Measurements from ENCODE around the gene PPP4R3A.

Gene PPP4R3A
- long read RNA-seq, full-length matches to known transcripts: 2 of 31 reads
- long read RNA-seq, partial matches to known transcripts: 9 of 31 reads
- long read RNA-seq, other reads (novel, unspliced or antisense): 20 of 31 reads

GRCh38 chr14:91510171-91511042, at the start of gene PPP4R3A:
Gene PPP4R3A, minus strand, starts transcription at chr14:91510310. Its CDS starts 663 bp downstream, at chr14:91509647.
- peak; percentile 95 to 96 for DNase-seq (ENCODE audit: low read depth in 1 of 2, low spot score in 1 of 2)
- peak within 1 kb of the TSS; percentile 100 for H3K27ac ChIP-seq (replicated peaks)
- no peaks in the 10 kb centered on the region for H3K27me3 ChIP-seq (ENCODE audit: insufficient read depth, poor library complexity, severe bottlenecking)
- TF ChIP-seq CTCF (IDR thresholded peaks at IDR 0.05; ENCODE audit: insufficient read depth, low read length) (no peak), POLR2AphosphoS5 (IDR thresholded peaks at IDR 0.05; ENCODE audit: low read depth) (peak; percentile 91), REST (IDR thresholded peaks at IDR 0.05; ENCODE audit: insufficient replicate concordance, low read depth) (peak; percentile 77), SPI1 (IDR thresholded peaks at IDR 0.05; ENCODE audit: borderline replicate concordance, low read depth) (no peak), GABPA (IDR thresholded peaks at IDR 0.05; ENCODE audit: low read depth) (no peak)
- peak within 1 kb of the TSS; percentile 73 for H3K4me3 ChIP-seq (replicated peaks; ENCODE audit: insufficient read depth, low read length)

GRCh38 chr14:91555531-91555930, 45.4 kb upstream of the PPP4R3A start:
- H3K27me3 ChIP-seq (ENCODE audit: insufficient read depth, poor library complexity, severe bottlenecking): no peaks in the 10 kb centered on the region
- no peak overlapping the region for H3K4me3 ChIP-seq (replicated peaks; ENCODE audit: insufficient read depth, low read length)
- no peak for DNase-seq (ENCODE audit: low read depth in 1 of 2, low spot score in 1 of 2)
- TF ChIP-seq POLR2AphosphoS5 (IDR thresholded peaks at IDR 0.05; ENCODE audit: low read depth) (no peak), REST (IDR thresholded peaks at IDR 0.05; ENCODE audit: insufficient replicate concordance, low read depth) (no peak), SPI1 (IDR thresholded peaks at IDR 0.05; ENCODE audit: borderline replicate concordance, low read depth) (no peak), CTCF (IDR thresholded peaks at IDR 0.05; ENCODE audit: insufficient read depth, low read length) (no peak), GABPA (IDR thresholded peaks at IDR 0.05; ENCODE audit: low read depth) (no peak)
- no peak overlapping the region for H3K27ac ChIP-seq (replicated peaks)

GRCh38 chr14:91554535-91555332, 44.6 kb upstream of the PPP4R3A start:
- DNase-seq (ENCODE audit: low read depth in 1 of 2, low spot score in 1 of 2): no peak

More at GRCh38 chr14:91554535-91555332, 44.6 kb upstream of the PPP4R3A start:
- H3K4me3 ChIP-seq (replicated peaks; ENCODE audit: insufficient read depth, low read length): no peak overlapping the region
- no peaks in the 10 kb centered on the region for H3K27me3 ChIP-seq (ENCODE audit: insufficient read depth, poor library complexity, severe bottlenecking)
- no peak overlapping the region for H3K27ac ChIP-seq (replicated peaks)
- TF ChIP-seq GABPA (IDR thresholded peaks at IDR 0.05; ENCODE audit: low read depth) (no peak), REST (IDR thresholded peaks at IDR 0.05; ENCODE audit: insufficient replicate concordance, low read depth) (no peak), POLR2AphosphoS5 (IDR thresholded peaks at IDR 0.05; ENCODE audit: low read depth) (no peak), CTCF (IDR thresholded peaks at IDR 0.05; ENCODE audit: insufficient read depth, low read length) (no peak), SPI1 (IDR thresholded peaks at IDR 0.05; ENCODE audit: borderline replicate concordance, low read depth) (no peak)

Measured in HL-60 (cell line).